GM23248 (cell line): ENCODE data around the gene KCND2.

ENCODE experiments used
- EZH2 ChIP-seq: fragments of 200-600 bp; sonication (generic); IDR thresholded peaks from 2 replicates; pipeline ENCODE4 v1.6.1; 2018; ENCODE audit warnings: antibody characterized with exemption, mild to moderate bottlenecking; ENCODE audit not compliant: insufficient read depth, poor library complexity, severe bottlenecking
- EZH2phosphoT487 ChIP-seq: fragments of 200-600 bp; sonication (generic); IDR thresholded peaks from 2 replicates; pipeline ENCODE4 v1.6.1; 2018; ENCODE audit warnings: antibody characterized with exemption, moderate library complexity, mild to moderate bottlenecking, low read depth; ENCODE audit not compliant: insufficient read depth

DNA sequence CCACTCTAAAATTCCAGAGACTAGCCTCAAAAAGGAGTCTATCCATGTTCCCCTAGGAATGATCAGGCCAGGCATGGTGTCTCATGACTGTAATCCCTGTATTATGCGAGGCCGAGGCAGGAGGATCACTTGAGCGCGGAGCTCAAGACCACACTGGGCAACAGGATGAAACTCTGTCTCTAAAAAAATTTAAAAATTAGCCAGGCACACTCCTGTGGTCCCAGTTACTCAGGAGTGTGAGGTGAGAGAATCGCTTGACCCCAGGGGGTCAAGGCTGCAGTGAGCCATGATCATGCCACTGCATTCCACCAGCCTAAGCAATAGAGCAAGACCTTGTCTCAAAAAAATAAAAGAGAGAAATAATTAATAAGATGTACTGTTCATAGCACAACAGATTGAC is 256.8 kb downstream of the KCND2 start:
- TF ChIP-seq EZH2 (no peak), EZH2phosphoT487 (no peak)
